ENCODE results near the gene OS9.

Gene OS9

DNA sequence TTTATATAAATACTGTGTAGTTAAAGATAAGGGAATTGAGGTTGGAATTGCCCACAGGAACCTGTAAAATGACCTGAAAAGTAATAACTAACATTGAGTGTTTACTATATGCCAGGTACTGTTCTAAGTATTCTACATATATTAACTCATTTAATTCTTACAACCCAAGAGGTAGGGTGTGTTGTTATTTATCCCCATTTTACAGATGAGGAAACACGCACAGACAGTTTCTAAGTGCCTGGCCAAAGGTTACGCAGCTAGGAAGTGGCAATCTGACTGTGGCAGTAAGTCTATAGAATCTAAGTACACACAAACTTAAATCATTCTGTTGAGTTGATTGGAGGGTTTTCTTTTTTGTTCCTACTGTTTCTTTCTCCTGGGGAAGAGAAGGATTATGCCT, 49.8 kb downstream of the OS9 start:
- Histone ChIP-seq H3K4me3 (no peak overlapping the region), H3K9me3 (no peaks in the 10 kb centered on the region), H3K36me3 (peaks cover 19 to 27% (median 20%) of the 10 kb centered on the region in 3 donors), H3K27ac (peak overlapping the region; percentile 98 to 99), H3K27me3 (peaks cover 0 to 34% of the 10 kb centered on the region in 2 donors), H3K4me1 (peaks cover 0 to 21% (median 16%) of the 10 kb centered on the region in 4 donors)
- intact Hi-C loops (cut with DNase I; ENCODE audit: low total_unique reads), result no loop called here
- TF ChIP-seq, protein P1, sequence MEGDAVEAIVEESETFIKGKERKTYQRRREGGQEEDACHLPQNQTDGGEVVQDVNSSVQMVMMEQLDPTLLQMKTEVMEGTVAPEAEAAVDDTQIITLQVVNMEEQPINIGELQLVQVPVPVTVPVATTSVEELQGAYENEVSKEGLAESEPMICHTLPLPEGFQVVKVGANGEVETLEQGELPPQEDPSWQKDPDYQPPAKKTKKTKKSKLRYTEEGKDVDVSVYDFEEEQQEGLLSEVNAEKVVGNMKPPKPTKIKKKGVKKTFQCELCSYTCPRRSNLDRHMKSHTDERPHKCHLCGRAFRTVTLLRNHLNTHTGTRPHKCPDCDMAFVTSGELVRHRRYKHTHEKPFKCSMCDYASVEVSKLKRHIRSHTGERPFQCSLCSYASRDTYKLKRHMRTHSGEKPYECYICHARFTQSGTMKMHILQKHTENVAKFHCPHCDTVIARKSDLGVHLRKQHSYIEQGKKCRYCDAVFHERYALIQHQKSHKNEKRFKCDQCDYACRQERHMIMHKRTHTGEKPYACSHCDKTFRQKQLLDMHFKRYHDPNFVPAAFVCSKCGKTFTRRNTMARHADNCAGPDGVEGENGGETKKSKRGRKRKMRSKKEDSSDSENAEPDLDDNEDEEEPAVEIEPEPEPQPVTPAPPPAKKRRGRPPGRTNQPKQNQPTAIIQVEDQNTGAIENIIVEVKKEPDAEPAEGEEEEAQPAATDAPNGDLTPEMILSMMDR (IDR thresholded peaks at IDR 0.05), result no peak
- no peak for DNase-seq

DNA sequence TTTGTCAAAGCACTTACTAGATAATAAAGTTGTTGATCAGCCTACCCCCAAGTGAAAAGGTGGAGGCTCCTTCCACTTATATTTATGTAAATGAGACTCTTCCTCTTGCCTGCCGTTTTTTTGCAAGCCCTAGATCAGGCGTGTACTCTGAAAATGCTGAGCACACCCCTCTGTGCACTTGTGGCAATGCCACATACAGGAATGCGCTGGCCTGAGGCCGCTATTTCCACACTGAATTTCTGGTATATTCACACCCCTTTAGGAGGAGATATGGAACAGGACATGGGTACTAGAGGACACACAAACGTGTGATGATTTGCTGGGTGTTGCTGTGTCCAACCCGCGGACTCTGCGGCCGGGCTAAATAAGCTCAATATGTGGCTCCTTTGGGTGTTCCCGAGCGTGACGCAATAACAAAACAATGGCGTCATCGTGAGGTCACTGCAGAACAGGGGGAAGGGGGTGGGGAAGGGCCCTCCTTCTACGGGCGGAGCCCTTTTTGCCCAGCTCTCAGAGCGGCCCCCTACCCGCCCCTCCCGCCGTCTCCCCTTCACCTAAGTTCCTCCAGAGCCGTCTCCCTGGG, 50.4 kb downstream of the OS9 start:
- intact Hi-C loops (cut with DNase I; ENCODE audit: low total_unique reads), result no loop called here
- DNase-seq, result peak; percentile 66 to 91

DNA sequence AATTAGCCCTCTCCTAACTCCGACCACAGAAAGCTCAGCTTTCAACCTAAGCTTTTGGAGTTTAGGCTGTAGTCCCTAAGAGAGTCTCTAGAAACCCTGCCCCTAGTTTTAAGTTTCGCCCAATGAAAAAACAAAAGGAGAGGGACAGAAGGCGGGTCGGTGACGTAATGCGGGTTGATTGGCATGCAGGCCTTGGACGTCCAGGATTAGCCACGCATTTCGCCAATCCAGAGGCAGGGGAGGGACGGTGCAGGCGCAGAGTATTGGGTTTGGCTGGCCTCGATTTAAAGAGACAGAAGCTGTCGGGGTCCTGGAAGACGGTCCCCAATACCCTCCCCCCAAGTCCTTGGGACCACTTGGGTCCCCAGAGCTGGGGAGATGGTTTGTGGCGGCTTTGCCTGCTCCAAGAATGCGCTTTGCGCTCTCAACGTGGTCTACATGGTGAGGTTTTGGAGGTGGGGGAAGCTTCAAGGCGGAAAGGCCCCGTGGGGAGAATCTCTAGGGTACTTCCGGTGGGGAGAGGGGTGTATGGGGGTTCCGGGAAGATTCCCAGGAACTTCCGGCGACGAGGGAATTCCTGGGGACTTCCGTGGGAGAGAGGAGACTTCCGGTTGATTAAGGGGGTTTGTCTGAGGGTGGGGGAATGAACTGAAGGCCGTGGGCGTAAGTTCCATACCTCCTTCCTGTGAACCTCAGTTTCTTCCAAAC, 51.0 kb downstream of the OS9 start, which contains the start of gene TSPAN31:
Gene TSPAN31, plus strand, starts transcription at position 263 of the 708 bp plus-strand sequence. Its CDS starts 116 bp downstream, at position 379.
- TF ChIP-seq, protein P1 (IDR thresholded peaks at IDR 0.05), result peak in 1 of 2 experiments; percentile 16
- Histone ChIP-seq H3K36me3 (peaks cover 23 to 39% (median 27%) of the 10 kb centered on the region in 3 donors), H3K27ac (peak within 1 kb of the TSS; percentile 98 to 99), H3K27me3 (peaks cover 0 to 23% of the 10 kb centered on the region in 2 donors), H3K9me3 (no peaks in the 10 kb centered on the region), H3K4me1 (peaks cover 0 to 16% (median 11%) of the 10 kb centered on the region in 4 donors), H3K4me3 (peak within 1 kb of the TSS; percentile 80 to 97)
- intact Hi-C loops (cut with DNase I; ENCODE audit: low total_unique reads), result no loop called here
- DNase-seq, result peak; percentile 99

More for the DNA sequence above, 50.4 kb downstream of the OS9 start:
- Histone ChIP-seq H3K36me3 (peaks cover 23 to 32% (median 25%) of the 10 kb centered on the region in 3 donors), H3K27ac (peak overlapping the region; percentile 98 to 99), H3K4me3 (peak overlapping the region; percentile 80 to 97), H3K27me3 (peaks cover 0 to 29% of the 10 kb centered on the region in 2 donors), H3K9me3 (no peaks in the 10 kb centered on the region), H3K4me1 (peaks cover 0 to 16% (median 11%) of the 10 kb centered on the region in 4 donors)
- TF ChIP-seq, protein P1 (IDR thresholded peaks at IDR 0.05), result no peak

DNA sequence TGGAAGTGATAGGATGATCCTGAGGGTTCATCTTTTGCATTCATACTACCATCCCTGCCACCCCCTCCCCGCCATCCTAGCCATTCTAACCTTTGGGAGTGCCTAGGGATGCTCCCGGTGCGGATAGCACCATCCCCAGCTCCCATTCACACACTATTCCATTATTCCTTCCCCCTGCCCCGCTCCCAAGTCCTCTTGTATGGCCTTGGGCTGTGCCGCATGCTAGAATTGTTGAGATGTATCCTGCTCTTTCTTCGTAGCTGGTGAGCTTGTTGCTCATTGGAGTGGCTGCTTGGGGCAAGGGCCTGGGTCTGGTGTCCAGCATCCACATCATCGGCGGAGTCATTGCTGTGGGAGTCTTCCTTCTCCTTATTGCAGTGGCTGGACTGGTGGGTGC, 51.6 kb downstream of the OS9 start:
- H3K27ac ChIP-seq, result peak overlapping the region; percentile 98 to 99
- peaks cover 23 to 44% (median 27%) of the 10 kb centered on the region in 3 donors for H3K36me3 ChIP-seq
- no peak for DNase-seq
- TF ChIP-seq, protein P1 (IDR thresholded peaks at IDR 0.05), result no peak
- H3K27me3 ChIP-seq, result peaks cover 0 to 17% of the 10 kb centered on the region in 2 donors
- intact Hi-C loops (cut with DNase I; ENCODE audit: low total_unique reads), result no loop called here
- H3K9me3 ChIP-seq, result no peaks in the 10 kb centered on the region
- H3K4me1 ChIP-seq, result peaks cover 0 to 16% (median 11%) of the 10 kb centered on the region in 4 donors
- H3K4me3 ChIP-seq, result peak overlapping the region; percentile 80 to 97

DNA sequence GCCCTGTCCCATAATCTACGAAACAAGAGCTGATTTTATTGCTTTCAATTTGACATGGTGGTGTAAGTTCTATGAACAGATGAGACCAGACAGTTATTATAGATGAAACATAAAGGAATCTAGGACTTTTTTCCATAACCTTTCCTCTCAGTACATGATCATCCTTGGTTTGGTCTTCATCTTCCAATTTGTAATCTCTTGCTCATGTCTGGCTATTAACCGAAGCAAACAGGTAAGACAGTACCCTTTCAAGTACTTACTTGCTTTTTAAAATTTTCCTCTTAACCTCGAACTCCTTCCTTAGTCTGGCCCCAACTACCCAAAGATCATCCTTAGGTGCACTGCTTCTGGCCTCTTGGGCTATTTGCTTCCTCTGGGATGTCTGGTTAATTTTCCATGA, 52.1 kb downstream of the OS9 start:
- Histone ChIP-seq H3K4me1 (peaks cover 0 to 18% (median 13%) of the 10 kb centered on the region in 4 donors), H3K27ac (peak overlapping the region in 1 of 2 donors; percentile 98), H3K4me3 (peak overlapping the region in 1 of 2 donors; percentile 97), H3K36me3 (peaks cover 23 to 49% (median 27%) of the 10 kb centered on the region in 3 donors), H3K9me3 (no peaks in the 10 kb centered on the region), H3K27me3 (peaks cover 0 to 12% of the 10 kb centered on the region in 2 donors)
- intact Hi-C loops (cut with DNase I; ENCODE audit: low total_unique reads), result no loop called here
- DNase-seq, result no peak
- TF ChIP-seq, protein P1 (IDR thresholded peaks at IDR 0.05), result no peak
